NCI-H2029 treated with DMSO at 0.1 percent for 48 hours (cell line): ENCODE measurements around the gene FCER1A.

ENCODE experiments used
- DNase-seq: peaks from one replicate; lab custom pipeline; 2025; lab: John Stamatoyannopoulos, UW

FCER1A gene

GRCh38 chr1:159352436-159352835 lies 50.3 kb downstream of the FCER1A start:
- DNase-seq, result no peak
